ENCODE measurements around the gene PDE3A.
"Not testable (repeated sequence)": the region's sequence is repeated elsewhere in the genome, so short reads cannot be mapped to it uniquely, and the experiment has no call there.

The PDE3A gene

GRCh38 chr12:20503858-20504257 is 135.5 kb downstream of the PDE3A start:
- ATAC-seq: no peak

GRCh38 chr12:20505056-20505455 is 136.7 kb downstream of the PDE3A start:
- no peak for ATAC-seq

- no peak for ATAC-seq
Observed at GRCh38 chr12:20507056-20507455, 138.7 kb downstream of the PDE3A start.

- no peak for ATAC-seq
Observed at GRCh38 chr12:20507711-20508110, 139.4 kb downstream of the PDE3A start.

GRCh38 chr12:20508359-20508758 is 140.0 kb downstream of the PDE3A start:
- no peak for ATAC-seq

GRCh38 chr12:20508962-20509361 is 140.6 kb downstream of the PDE3A start:
- no peak for ATAC-seq

GRCh38 chr12:20510811-20511210 is 142.5 kb downstream of the PDE3A start:
- no peak for ATAC-seq

GRCh38 chr12:20513189-20513588 is 144.9 kb downstream of the PDE3A start:
- ATAC-seq: no peak

GRCh38 chr12:20514598-20514997 is 146.3 kb downstream of the PDE3A start:
- no peak for ATAC-seq

- no peak for ATAC-seq
Observed at GRCh38 chr12:20520532-20520931, 152.2 kb downstream of the PDE3A start.

GRCh38 chr12:20523658-20524057 is 155.3 kb downstream of the PDE3A start:
- ATAC-seq: no peak

GRCh38 chr12:20524113-20524512 is 155.8 kb downstream of the PDE3A start:
- no peak for ATAC-seq

- ATAC-seq: no peak
Observed at GRCh38 chr12:20525064-20525610, 156.8 kb downstream of the PDE3A start.

GRCh38 chr12:20527417-20528163 is 159.3 kb downstream of the PDE3A start:
- no peak for ATAC-seq

- no peak for ATAC-seq
Observed at GRCh38 chr12:20528208-20528607, 159.9 kb downstream of the PDE3A start.

- ATAC-seq: no peak
Observed at GRCh38 chr12:20546267-20546666, 177.9 kb downstream of the PDE3A start.

GRCh38 chr12:20547816-20548575 is 179.7 kb downstream of the PDE3A start:
- no peak for ATAC-seq

- no peak for ATAC-seq
Observed at GRCh38 chr12:20548611-20549010, 180.3 kb downstream of the PDE3A start.

GRCh38 chr12:20549108-20549719 is 180.9 kb downstream of the PDE3A start:
- no peak for ATAC-seq

GRCh38 chr12:20551742-20552442 is 183.6 kb downstream of the PDE3A start:
- ATAC-seq: not testable (repeated sequence)

- ATAC-seq: not testable (repeated sequence)
Observed at GRCh38 chr12:20552586-20552985, 184.2 kb downstream of the PDE3A start.

- ATAC-seq: no peak
Observed at GRCh38 chr12:20555015-20555414, 186.7 kb downstream of the PDE3A start.

GRCh38 chr12:20555771-20556170 is 187.4 kb downstream of the PDE3A start:
- ATAC-seq: no peak

All from activated CD4-positive, CD25-positive, alpha-beta regulatory T cell treated with anti-CD3 and anti-CD28 coated beads, Interleukin-2, amount 50 U/mL, for 24 hours (primary cell).